Esophagus (tissue), 2 donors: ENCODE measurements around the gene ITGA2B. TPM values are rescaled to one million over a fixed set of nuclear protein-coding genes. Genes with fewer than 3 reads are reported as not detected.
A peak's percentile ranks its signal among the peaks of the same experiment; 100 is the strongest.
"Not testable (repeated sequence)": the region's sequence is repeated elsewhere in the genome, so short reads cannot be mapped to it uniquely, and the experiment has no call there.

Experiments used
- H3K27ac ChIP-seq, 2 donors: one replicate each; pipeline ENCODE4 v1.5.1; 2013; ENCODE audit warnings: low read depth in 2 of 2, mild to moderate bottlenecking in 2 of 2, inconsistent platforms in 1 of 2, low read length in 1 of 2, moderate library complexity in 1 of 2
- H3K27me3 ChIP-seq, 2 donors: one replicate each; pipeline ENCODE4 v1.6.1; 2013; ENCODE audit warnings: low read length in 2 of 2, control low read depth in 1 of 2, mild to moderate bottlenecking in 1 of 2; ENCODE audit not compliant: insufficient read depth in 2 of 2, control insufficient read depth in 1 of 2
- H3K36me3 ChIP-seq, 2 donors: one replicate each; pipeline ENCODE4 v1.6.1; 2013; ENCODE audit warnings: low read length in 1 of 2; ENCODE audit not compliant: control insufficient read depth in 2 of 2, insufficient read depth in 2 of 2
- H3K4me1 ChIP-seq, 2 donors: one replicate each; pipeline ENCODE4 v1.6.1; 2013; ENCODE audit warnings: low read length in 1 of 2; ENCODE audit not compliant: control insufficient read depth in 2 of 2, insufficient read depth in 2 of 2
- H3K4me3 ChIP-seq, 2 donors: one replicate each; pipeline ENCODE4 v1.5.1; 2013; ENCODE audit warnings: low read length in 2 of 2, mild to moderate bottlenecking in 2 of 2, low read depth in 1 of 2, moderate library complexity in 1 of 2
- H3K9me3 ChIP-seq, 2 donors: one replicate each; pipeline ENCODE4 v1.6.1; 2013; ENCODE audit warnings: mild to moderate bottlenecking in 2 of 2, low read depth in 1 of 2, low read length in 1 of 2, moderate library complexity in 1 of 2; ENCODE audit not compliant: control insufficient read depth in 2 of 2, insufficient read depth in 1 of 2
- WGBS, 2 donors: extraction: QIAGEN DNeasy Blood & Tissue Kit; methylation state at CpG; one replicate each; pipeline ENCODE4 v1.1.7; 2013; 5-methylcytosine and 5-hydroxymethylcytosine counted together
- polyA plus RNA-seq, 2 donors: library from polyadenylated mRNA; stranded (reverse); fragments of 200-250 nt; gene quantifications; one replicate each; pipeline ENCODE4 v1.2.3, GENCODE V29; 2013
- donor health status: healthy with polysubstance abuse.
- donor health status: Bipolar disorder and iron deficiency.

ITGA2B gene
- polyA plus RNA-seq, 2 donors = 0.27 to 0.84 TPM

- no peaks in the 10 kb centered on the region for H3K9me3 ChIP-seq
- no peaks in the 10 kb centered on the region for H3K27me3 ChIP-seq
- no peak overlapping the region for H3K4me3 ChIP-seq
- H3K36me3 ChIP-seq = no peaks in the 10 kb centered on the region
- peaks cover 0 to 4% of the 10 kb centered on the region in 2 donors for H3K4me1 ChIP-seq
- H3K27ac ChIP-seq = no peak overlapping the region
- WGBS, 2 donors = 49 to 57% methylated on average over 5 of the region's 5 CpGs
Observed at GRCh38 chr17:44335968-44336367, 53.5 kb downstream of the ITGA2B start.

- no peak overlapping the region for H3K4me3 ChIP-seq
- 81 to 83% methylated on average over 3 of the region's 3 CpGs for WGBS, 2 donors
- H3K4me1 ChIP-seq = peaks cover 0 to 4% of the 10 kb centered on the region in 2 donors
- no peaks in the 10 kb centered on the region for H3K36me3 ChIP-seq
- no peak overlapping the region for H3K27ac ChIP-seq
- H3K27me3 ChIP-seq = no peaks in the 10 kb centered on the region
- H3K9me3 ChIP-seq = no peaks in the 10 kb centered on the region
Observed at GRCh38 chr17:44335564-44335963, 53.9 kb downstream of the ITGA2B start.

GRCh38 chr17:44334727-44335126, 54.7 kb downstream of the ITGA2B start:
- peaks cover 0 to 4% of the 10 kb centered on the region in 2 donors for H3K4me1 ChIP-seq
- no peak overlapping the region for H3K27ac ChIP-seq
- WGBS, 2 donors = 33 to 57% methylated on average over 3 of the region's 3 CpGs
- H3K36me3 ChIP-seq = no peaks in the 10 kb centered on the region
- H3K9me3 ChIP-seq = no peaks in the 10 kb centered on the region
- no peak overlapping the region for H3K4me3 ChIP-seq
- no peaks in the 10 kb centered on the region for H3K27me3 ChIP-seq

GRCh38 chr17:44334315-44334714, 55.1 kb downstream of the ITGA2B start:
- Histone ChIP-seq H3K9me3 (no peaks in the 10 kb centered on the region), H3K27ac (peak overlapping the region in 1 of 2 donors; percentile 35), H3K4me1 (peaks cover 0 to 4% of the 10 kb centered on the region in 2 donors), H3K4me3 (no peak overlapping the region), H3K36me3 (no peaks in the 10 kb centered on the region), H3K27me3 (no peaks in the 10 kb centered on the region)
- WGBS, 2 donors = 53 to 73% methylated on average over 2 of the region's 2 CpGs

GRCh38 chr17:44333371-44333770, 56.1 kb downstream of the ITGA2B start:
- Histone ChIP-seq H3K4me1 (peaks cover 0 to 2% of the 10 kb centered on the region in 2 donors), H3K27me3 (no peaks in the 10 kb centered on the region), H3K27ac (peak overlapping the region in 1 of 2 donors; percentile 63), H3K4me3 (no peak overlapping the region), H3K36me3 (no peaks in the 10 kb centered on the region), H3K9me3 (no peaks in the 10 kb centered on the region)
- WGBS, 2 donors = 40 to 60% methylated on average over 5 of the region's 5 CpGs

GRCh38 chr17:44331249-44331760, 58.1 kb downstream of the ITGA2B start:
- H3K36me3 ChIP-seq = no peaks in the 10 kb centered on the region
- no peak overlapping the region for H3K4me3 ChIP-seq
- peaks cover 0 to 2% of the 10 kb centered on the region in 2 donors for H3K4me1 ChIP-seq
- no peaks in the 10 kb centered on the region for H3K27me3 ChIP-seq
- H3K9me3 ChIP-seq = no peaks in the 10 kb centered on the region
- 3% methylated on average over 7 of the region's 7 CpGs for WGBS, 2 donors
- H3K27ac ChIP-seq = peak overlapping the region in 1 of 2 donors; percentile 20

- WGBS, 2 donors = 92 to 94% methylated on average over 5 of the region's 5 CpGs
Observed at GRCh38 chr17:44330263-44330662, 59.2 kb downstream of the ITGA2B start.

GRCh38 chr17:44329516-44329915, 59.9 kb downstream of the ITGA2B start:
- not testable (repeated sequence) for H3K27me3 ChIP-seq, H3K9me3 ChIP-seq, H3K4me1 ChIP-seq, H3K36me3 ChIP-seq, H3K27ac ChIP-seq, H3K4me3 ChIP-seq
- 89 to 92% methylated on average over 7 of the region's 7 CpGs for WGBS, 2 donors

More at GRCh38 chr17:44330263-44330662, 59.2 kb downstream of the ITGA2B start:
- not testable (repeated sequence) for H3K36me3 ChIP-seq, H3K27me3 ChIP-seq, H3K9me3 ChIP-seq, H3K4me1 ChIP-seq, H3K4me3 ChIP-seq, H3K27ac ChIP-seq

GRCh38 chr17:44327715-44328449, 61.6 kb downstream of the ITGA2B start:
- no peaks in the 10 kb centered on the region for H3K36me3 ChIP-seq
- no peak overlapping the region for H3K4me3 ChIP-seq
- H3K4me1 ChIP-seq = peaks cover 3 to 7% of the 10 kb centered on the region in 2 donors
- no peak overlapping the region for H3K27ac ChIP-seq
- no peaks in the 10 kb centered on the region for H3K9me3 ChIP-seq
- 64 to 65% methylated on average over 7 of the region's 7 CpGs for WGBS, 2 donors
- no peaks in the 10 kb centered on the region for H3K27me3 ChIP-seq
